OCI-LY7 (cell line): ENCODE results near the gene HDAC10.

Experiments used
- CTCF ChIP-seq: fragments of 200-600 bp; sonication (generic); conservative IDR thresholded peaks from 2 replicates; pipeline ENCODE4 v1.5.1; 2014; ENCODE audit warnings: mild to moderate bottlenecking, antibody characterized with exemption, low read length, moderate library complexity, mixed read lengths
- EZH2phosphoT487 ChIP-seq: fragments of 200-600 bp; sonication (generic); IDR thresholded peaks from 2 replicates; pipeline ENCODE4 v1.6.1; 2018; ENCODE audit warnings: low read depth, borderline replicate concordance, mild to moderate bottlenecking, mixed run types, antibody characterized with exemption, low read length, moderate library complexity, mixed read lengths

- no peak for TF ChIP-seq CTCF
- TF ChIP-seq EZH2phosphoT487 = no peak
Measured at GRCh38 chr22:50198624-50199017, 52.4 kb downstream of the HDAC10 start.
